Measurements from ENCODE around the gene NDUFAB1.
"Not testable (repeated sequence)": the region's sequence is repeated elsewhere in the genome, so short reads cannot be mapped to it uniquely, and the experiment has no call there.

NDUFAB1 gene

DNA sequence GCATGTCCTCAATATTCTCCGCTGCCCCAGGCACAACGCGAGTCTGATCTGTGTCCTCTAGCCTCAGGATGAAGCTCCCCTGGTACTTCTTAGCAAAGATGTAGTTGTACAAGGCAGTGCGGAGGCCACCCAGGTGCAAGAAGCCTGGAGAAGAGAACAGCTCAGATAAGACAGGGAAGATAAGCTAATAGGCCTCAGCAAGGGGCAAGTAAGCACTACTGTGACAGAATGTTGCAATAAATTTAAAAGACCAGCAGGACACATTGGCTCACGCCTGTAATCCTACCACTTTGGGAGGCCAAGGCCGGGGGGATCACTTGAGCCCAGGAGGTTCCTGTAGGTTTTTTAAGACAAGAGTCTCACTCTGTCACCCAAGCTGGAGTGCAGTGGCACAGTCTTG is 44.0 kb downstream of the NDUFAB1 start:
- DNase-seq = no peak
- Mint-ChIP-seq H3K4me3 (no peak overlapping the region), H3K36me3 (ENCODE audit: low read depth) (peaks cover 73% of the 10 kb centered on the region), H3K27ac (no peak overlapping the region), H3K4me1 (ENCODE audit: low read depth) (peaks cover 26% of the 10 kb centered on the region), H3K27me3 (no peaks in the 10 kb centered on the region), H3K9me3 (no peaks in the 10 kb centered on the region)

- Mint-ChIP-seq H3K4me1 (ENCODE audit: low read depth) (peaks cover 6% of the 10 kb centered on the region), H3K36me3 (ENCODE audit: low read depth) (peaks cover 87% of the 10 kb centered on the region), H3K27me3 (no peaks in the 10 kb centered on the region), H3K27ac (no peak overlapping the region), H3K9me3 (no peaks in the 10 kb centered on the region), H3K4me3 (no peak overlapping the region)
- DNase-seq = no peak
Observed at GRCh38 chr16:23549938-23550337, 46.2 kb downstream of the NDUFAB1 start.

GRCh38 chr16:23544436-23544835 is 51.7 kb downstream of the NDUFAB1 start:
- Mint-ChIP-seq H3K4me3 (no peak overlapping the region), H3K9me3 (no peaks in the 10 kb centered on the region), H3K36me3 (ENCODE audit: low read depth) (peaks cover 94% of the 10 kb centered on the region), H3K27ac (no peak overlapping the region), H3K4me1 (ENCODE audit: low read depth) (no peaks in the 10 kb centered on the region), H3K27me3 (no peaks in the 10 kb centered on the region)
- no peak for DNase-seq

DNA sequence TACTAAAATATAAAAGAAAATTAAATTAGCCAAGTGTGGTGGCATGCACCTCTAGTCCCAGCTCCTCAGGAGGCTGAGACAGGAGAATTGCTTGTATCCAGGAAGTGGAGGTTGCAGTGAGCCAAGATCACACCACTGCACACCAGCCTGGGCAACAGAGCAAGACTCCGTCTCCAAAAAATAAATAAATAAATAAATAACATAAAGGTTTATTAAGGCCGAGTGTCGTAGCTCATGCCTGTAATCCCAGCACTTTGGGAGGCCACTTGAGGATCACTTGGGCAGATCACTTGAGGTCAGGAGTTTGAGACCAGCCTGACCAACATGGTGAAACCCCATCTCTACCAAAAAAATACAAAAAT is 55.3 kb downstream of the NDUFAB1 start:
- not testable (repeated sequence) for H3K9me3 Mint-ChIP-seq, H3K27me3 Mint-ChIP-seq, H3K4me3 Mint-ChIP-seq, H3K27ac Mint-ChIP-seq, DNase-seq
- peaks cover 92% of the 10 kb centered on the region for H3K36me3 Mint-ChIP-seq (ENCODE audit: low read depth)
- H3K4me1 Mint-ChIP-seq (ENCODE audit: low read depth) = peaks cover 10% of the 10 kb centered on the region

GRCh38 chr16:23539984-23540816 is 55.9 kb downstream of the NDUFAB1 start:
- H3K27me3 Mint-ChIP-seq = no peaks in the 10 kb centered on the region
- no peak overlapping the region for H3K4me3 Mint-ChIP-seq
- no peak for DNase-seq
- peaks cover 92% of the 10 kb centered on the region for H3K36me3 Mint-ChIP-seq (ENCODE audit: low read depth)
- H3K27ac Mint-ChIP-seq = no peak overlapping the region
- peaks cover 10% of the 10 kb centered on the region for H3K4me1 Mint-ChIP-seq (ENCODE audit: low read depth)
- H3K9me3 Mint-ChIP-seq = no peaks in the 10 kb centered on the region

DNA sequence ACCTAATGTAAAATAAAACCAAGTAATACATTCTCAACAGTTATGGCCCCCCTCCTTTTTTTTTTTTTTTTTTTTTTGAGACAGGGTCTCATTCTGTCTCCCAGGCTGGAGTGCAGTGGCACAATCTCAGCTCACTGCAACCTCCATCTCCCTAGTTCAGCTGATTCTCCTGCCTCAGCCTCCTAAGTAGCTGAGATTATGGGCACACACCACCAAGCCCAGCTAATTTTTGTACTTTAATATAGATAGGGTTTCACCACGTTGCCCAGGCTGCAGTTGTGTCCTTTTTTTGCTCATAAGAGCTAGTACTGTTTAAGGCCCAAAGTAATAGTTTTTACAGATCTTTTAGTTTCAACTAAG is 57.2 kb downstream of the NDUFAB1 start:
- no peaks in the 10 kb centered on the region for H3K9me3 Mint-ChIP-seq
- peaks cover 10% of the 10 kb centered on the region for H3K4me1 Mint-ChIP-seq (ENCODE audit: low read depth)
- DNase-seq = no peak
- H3K27ac Mint-ChIP-seq = peak overlapping the region; percentile 87
- H3K36me3 Mint-ChIP-seq (ENCODE audit: low read depth) = peaks cover 93% of the 10 kb centered on the region
- no peak overlapping the region for H3K4me3 Mint-ChIP-seq
- H3K27me3 Mint-ChIP-seq = no peaks in the 10 kb centered on the region

- Mint-ChIP-seq H3K4me3 (no peak overlapping the region), H3K27me3 (no peaks in the 10 kb centered on the region), H3K4me1 (ENCODE audit: low read depth) (peaks cover 10% of the 10 kb centered on the region), H3K27ac (peak overlapping the region; percentile 44), H3K36me3 (ENCODE audit: low read depth) (peaks cover 93% of the 10 kb centered on the region), H3K9me3 (no peaks in the 10 kb centered on the region)
- no peak for DNase-seq
Observed at GRCh38 chr16:23537390-23537789, 58.7 kb downstream of the NDUFAB1 start.

GRCh38 chr16:23535901-23536300 is 60.2 kb downstream of the NDUFAB1 start:
- peaks cover 10% of the 10 kb centered on the region for H3K4me1 Mint-ChIP-seq (ENCODE audit: low read depth)
- no peak for DNase-seq
- no peaks in the 10 kb centered on the region for H3K9me3 Mint-ChIP-seq
- peaks cover 92% of the 10 kb centered on the region for H3K36me3 Mint-ChIP-seq (ENCODE audit: low read depth)
- no peaks in the 10 kb centered on the region for H3K27me3 Mint-ChIP-seq
- H3K4me3 Mint-ChIP-seq = no peak overlapping the region
- H3K27ac Mint-ChIP-seq = no peak overlapping the region

GRCh38 chr16:23534868-23535860 is 61.0 kb downstream of the NDUFAB1 start:
- peaks cover 92% of the 10 kb centered on the region for H3K36me3 Mint-ChIP-seq (ENCODE audit: low read depth)
- H3K27ac Mint-ChIP-seq = no peak overlapping the region
- H3K4me1 Mint-ChIP-seq (ENCODE audit: low read depth) = peaks cover 10% of the 10 kb centered on the region
- no peak overlapping the region for H3K4me3 Mint-ChIP-seq
- no peak for DNase-seq
- H3K27me3 Mint-ChIP-seq = no peaks in the 10 kb centered on the region
- no peaks in the 10 kb centered on the region for H3K9me3 Mint-ChIP-seq

- Mint-ChIP-seq H3K4me1 (ENCODE audit: low read depth) (no peaks in the 10 kb centered on the region), H3K27me3 (no peaks in the 10 kb centered on the region), H3K4me3 (no peak overlapping the region), H3K27ac (no peak overlapping the region), H3K9me3 (no peaks in the 10 kb centered on the region), H3K36me3 (ENCODE audit: low read depth) (peaks cover 91% of the 10 kb centered on the region)
- DNase-seq = no peak
Observed at GRCh38 chr16:23532448-23532847, 63.7 kb downstream of the NDUFAB1 start.
